AG20443 (cell line): ENCODE data around the gene IFITM1.

Source experiments
- DNase-seq: peaks from one replicate; pipeline ENCODE4 v3.0.0; 2012; ENCODE audit warnings: low spot score, mixed read lengths

IFITM1 gene

DNA sequence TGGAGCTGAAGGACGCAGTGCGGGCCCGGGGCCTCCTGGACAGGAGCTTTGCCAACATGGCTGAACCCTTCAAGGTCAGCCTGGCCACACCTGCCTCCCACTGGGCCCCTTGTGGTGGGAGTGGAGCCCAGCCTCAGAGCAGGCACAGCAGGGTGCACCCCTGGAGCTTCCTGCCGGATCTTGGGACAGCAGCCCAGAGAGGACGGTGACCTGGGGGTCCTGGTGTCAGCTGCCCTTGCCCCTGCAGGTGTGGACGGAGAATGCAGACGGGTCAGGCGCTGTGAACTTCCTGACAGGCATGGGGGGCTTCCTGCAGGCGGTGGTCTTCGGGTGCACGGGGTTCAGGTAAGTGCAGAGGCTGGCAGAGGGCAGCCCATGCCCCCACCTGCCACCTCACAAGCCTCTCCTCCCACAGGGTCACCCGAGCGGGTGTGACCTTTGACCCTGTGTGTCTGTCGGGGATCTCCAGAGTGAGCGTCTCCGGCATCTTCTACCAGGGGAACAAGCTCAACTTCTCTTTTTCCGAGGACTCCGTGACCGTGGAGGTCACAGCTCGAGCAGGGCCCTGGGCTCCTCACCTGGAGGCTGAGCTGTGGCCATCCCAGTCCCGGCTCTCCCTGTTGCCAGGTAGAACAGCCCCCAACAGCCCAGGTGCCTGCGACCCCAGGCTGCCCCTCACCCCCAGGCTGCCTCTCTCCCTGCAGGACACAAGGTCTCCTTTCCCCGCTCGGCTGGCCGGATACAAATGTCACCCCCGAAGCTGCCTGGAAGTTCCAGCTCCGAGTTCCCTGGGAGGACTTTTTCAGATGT lies 19.8 kb upstream of the IFITM1 start:
- no peak for DNase-seq

- DNase-seq, result no peak
These were observed 19.1 kb upstream of the IFITM1 start for GRCh38 chr11:294780-295179.

- DNase-seq, result no peak
These were observed 18.3 kb upstream of the IFITM1 start for GRCh38 chr11:295351-296170.

DNA sequence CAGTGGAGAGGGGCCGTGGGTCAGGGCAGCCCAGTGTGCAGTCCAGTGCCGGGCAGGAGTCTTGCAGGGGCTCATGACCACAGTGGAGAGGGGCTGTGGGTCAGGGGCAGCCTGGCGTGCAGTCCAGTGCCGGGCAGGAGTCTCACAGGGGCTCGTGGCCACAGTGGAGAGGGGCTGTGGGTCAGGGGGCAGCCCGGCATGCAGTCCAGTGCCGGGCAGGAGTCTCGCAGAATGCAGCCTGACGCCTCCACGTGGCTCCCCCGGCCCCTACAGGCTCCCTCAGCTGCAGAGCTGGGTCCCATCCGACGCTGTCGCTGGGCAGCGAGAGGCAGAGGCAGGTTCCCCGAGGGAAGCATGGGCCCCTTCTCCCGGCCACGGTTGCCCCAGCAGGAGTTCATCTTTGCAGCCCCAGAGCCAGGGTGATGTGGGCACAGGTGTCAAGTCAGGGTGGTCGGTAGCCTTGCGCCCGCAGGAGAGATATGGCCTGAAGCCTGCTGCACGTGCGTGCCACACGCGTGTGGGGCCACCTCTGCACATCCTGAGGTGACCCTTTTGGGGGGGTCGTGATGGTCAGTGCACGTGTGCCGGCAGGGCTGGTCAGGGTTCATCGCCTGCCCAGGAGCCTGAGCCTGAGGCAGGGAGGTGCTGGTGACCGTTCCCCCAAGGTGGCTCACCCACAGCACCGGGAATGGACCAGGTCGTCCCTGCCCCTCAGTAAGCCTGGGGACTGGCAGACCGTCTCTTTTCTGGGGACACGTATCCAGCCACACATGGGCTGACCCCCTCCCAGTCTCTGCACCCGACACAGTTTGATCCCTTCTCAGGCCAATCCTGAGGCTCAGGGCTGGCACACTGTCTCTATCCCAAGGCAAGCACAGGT lies 17.4 kb upstream of the IFITM1 start:
- DNase-seq, result no peak

DNA sequence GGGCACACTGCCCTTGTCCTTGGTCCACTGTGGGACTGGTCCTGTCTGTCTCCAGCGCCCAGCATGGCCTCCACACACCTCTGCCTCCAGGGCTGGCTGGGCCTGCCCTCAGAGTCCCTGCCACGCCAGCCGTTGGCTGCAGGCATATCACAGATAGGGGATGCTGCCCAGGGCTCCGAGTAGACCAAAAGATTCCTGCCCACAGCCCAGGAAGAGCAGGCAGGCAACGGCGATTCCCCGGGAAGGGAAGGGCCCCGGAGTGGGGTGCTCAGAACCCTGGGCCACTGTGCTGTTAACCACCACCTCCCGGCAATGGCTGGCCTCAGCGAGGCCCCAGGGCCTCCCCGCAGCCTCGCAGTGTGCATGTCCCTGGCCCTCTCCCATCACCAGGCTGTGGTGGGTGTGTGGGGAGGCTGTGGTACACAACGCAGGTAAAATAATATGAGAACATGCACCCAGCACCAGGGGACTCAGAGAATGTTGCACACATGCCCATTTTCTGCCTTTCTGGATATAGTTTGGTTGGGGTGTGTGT lies 16.7 kb upstream of the IFITM1 start:
- no peak for DNase-seq

- DNase-seq, result peak; percentile 79
These were observed 16.0 kb upstream of the IFITM1 start for GRCh38 chr11:297586-298405.

DNA sequence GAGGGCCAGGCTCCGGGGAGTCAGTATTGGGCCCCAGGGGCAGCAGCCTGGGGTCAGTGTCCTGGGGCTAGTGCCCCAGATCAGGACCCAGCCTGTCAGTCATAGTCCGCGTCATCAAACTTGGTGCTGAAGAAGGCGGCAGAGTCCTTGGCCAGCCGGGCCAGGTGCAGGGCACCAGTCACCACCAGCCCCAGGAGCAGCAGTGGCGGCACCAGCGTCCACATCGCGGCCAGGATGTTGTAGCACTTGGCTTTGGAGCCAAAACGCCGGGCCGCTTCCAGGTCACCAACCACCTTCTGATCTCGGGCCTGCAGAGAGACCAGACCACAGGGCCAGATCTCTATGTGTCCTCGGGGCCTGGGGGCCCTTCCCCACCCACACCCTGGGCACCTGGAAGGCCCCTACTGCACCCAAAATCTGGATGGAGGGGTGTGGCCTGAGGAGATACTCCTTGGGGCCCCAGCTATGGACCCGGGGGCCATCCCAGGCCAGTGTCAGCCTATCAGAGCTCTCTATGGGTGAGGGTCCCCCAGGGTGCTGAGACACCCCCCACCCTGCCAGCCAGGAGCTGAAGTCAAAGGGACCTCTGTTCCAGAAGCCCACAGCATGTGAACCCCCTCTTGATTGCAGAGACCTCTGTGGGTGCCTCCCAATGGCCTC lies 15.3 kb upstream of the IFITM1 start:
- no peak for DNase-seq

GRCh38 chr11:299081-299891 lies 14.6 kb upstream of the IFITM1 start, which contains the start of gene IFITM5:
Gene IFITM5, minus strand, starts transcription at chr11:299526. Its CDS starts 36 bp downstream, at chr11:299490.
- DNase-seq, result no peak

DNA sequence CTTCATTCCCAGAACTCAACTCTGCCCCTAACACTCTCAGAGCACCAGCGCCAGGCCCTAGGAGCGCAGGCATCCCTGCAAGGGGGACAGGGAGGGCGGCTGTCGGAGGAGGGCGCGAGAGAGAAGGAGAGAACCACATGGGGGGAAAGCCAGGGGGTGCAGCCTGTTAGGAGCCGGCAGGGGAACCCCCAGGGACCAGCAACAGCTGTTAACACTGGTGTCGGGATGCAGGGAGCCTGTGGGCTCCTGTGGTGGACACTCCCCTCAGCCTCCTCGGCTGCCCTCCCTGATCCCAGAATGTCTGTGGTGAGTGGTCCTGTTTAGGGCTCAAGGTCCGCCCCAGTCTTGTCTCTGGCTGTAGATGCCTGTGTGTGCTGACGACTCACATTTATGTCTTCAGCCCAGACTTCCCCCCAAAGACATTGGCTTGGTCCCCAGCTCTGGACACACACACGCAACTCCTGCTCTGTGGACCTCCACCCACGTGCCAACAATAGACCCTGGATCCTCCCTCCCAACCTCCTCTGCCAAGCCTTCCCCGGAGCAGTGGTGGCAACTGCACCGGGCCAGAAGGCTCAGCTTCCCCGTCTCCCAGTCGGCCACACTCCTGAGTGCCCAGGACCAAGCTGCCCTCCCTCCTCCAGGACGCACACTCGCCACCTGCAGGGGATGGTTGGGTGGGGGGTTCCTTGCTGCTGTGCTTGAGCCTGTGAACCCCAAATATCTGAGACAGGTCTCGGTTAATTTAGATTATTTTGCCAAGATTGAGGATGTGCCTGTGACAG lies 13.7 kb upstream of the IFITM1 start:
- no peak for DNase-seq

DNA sequence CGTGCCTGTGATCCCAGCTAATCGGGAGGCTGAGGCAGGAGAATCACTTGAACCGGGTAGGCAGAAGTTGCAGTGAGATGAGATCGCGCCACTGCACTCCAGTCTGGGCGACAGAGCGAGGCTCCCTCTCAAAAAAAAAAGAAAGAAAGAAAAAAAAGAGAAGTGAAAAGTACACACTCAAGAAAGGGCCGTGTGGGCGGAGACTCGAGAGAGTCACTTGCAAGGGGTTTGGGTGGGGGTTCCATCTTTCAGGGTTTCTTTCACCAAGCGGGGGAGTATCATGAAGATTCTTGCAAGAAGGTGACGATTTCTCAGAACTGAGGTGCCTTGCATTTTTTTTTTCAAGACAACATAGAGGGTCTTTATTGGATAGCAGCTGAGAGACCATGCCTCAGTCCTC lies 10.5 kb upstream of the IFITM1 start:
- DNase-seq, result no peak

DNA sequence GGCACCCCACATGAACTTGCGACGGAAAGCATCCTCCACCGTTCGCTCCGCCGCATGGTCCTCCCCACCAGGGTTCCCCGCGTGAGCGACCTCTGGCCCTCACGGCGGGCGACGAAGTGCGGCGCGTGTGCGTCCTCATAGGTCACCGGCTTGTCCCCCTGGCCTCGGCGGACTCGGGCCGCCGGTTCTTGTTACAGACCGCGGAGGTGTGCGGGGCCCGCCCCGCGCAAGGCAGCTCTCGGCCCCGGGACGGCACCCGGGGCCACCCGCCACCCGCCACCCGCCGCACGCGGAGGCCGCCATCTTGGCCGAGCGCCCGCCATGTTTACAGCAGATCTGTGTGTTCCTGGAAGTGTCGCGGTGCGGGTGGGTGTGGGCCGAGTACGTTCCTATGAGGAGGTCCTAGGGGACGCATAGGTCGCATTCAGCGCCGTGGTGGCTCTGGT lies 9.8 kb upstream of the IFITM1 start:
- no peak for DNase-seq

DNA sequence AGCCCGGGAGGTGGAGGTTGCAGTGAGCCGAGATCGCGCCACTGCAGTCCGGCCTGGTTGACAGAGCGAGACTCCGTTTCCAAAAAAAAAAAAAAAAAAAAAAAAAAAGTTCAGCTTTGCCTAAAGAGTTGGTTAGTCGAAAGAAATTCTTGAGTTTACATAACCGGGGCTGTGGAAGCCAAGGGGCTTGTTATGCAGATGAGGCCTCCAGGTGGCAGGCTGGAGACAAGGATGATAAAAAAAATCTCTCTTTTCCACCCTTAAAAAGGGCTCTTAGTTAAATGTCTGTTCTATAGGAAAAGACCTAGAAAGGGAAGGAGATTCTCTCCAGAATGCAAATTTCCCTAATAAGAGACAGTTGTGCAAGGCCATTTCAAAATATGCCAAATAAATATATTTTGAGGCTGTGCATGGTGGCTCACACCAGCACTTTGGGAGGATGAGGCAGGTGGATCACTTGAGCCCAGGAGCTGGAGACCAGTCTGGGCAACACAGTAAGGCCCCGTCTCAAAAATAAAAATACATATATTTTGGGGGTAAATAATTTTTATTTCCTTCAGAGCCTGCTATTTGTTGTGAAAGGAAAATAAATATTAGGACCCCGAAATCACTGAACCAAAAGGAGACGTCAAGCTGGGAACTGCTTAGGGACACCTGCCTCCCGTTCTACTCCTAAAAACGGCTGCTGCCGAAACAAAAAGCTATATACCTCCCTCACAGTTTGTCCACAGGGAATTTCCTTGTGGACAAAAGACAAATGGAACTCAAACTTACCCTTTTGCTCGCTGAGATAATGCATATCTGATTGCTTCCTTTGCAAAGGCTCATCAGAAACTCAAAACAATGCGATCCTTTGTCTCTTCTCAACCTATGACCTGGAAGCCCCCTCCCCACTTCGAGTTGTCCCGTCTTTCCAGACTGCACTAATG lies 8.7 kb upstream of the IFITM1 start:
- DNase-seq, result peak; percentile 84

GRCh38 chr11:305844-306211 lies 8.0 kb upstream of the IFITM1 start:
- DNase-seq, result no peak

DNA sequence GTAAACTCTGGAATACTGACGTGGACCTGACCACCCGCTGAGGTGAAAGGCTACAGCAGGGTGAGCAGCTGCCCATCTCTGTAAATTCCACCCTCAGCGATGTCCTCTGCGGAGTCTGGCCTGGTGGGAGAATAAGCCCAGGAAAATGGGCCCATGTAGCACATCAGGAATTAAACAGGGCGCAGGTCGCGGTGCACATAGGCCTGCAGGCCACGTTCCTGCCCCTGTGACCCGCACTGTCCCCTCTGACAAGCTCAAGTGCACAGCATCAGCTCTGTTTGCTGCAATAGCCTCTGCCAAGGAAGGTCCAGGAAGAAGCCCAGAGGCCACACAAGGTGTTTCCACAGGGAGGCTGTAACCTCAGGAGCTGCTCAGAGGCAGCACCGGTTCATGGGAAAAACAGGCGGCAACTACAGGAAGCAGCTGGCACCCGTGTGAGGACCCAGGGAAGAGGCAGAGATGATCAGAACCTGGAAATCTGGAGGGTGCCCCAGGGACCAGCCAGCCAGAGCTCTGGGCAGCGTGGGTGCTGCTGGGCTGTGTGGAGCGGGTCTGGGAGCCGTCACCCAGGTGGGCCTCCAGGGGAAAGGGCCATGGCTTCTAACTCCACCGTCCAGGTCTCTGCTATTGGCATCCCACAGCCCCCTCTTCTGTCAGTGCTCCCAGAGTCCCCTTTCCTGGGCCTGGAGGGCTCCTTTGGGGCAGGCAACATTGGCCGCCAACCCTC lies 7.0 kb upstream of the IFITM1 start:
- DNase-seq, result no peak

DNA sequence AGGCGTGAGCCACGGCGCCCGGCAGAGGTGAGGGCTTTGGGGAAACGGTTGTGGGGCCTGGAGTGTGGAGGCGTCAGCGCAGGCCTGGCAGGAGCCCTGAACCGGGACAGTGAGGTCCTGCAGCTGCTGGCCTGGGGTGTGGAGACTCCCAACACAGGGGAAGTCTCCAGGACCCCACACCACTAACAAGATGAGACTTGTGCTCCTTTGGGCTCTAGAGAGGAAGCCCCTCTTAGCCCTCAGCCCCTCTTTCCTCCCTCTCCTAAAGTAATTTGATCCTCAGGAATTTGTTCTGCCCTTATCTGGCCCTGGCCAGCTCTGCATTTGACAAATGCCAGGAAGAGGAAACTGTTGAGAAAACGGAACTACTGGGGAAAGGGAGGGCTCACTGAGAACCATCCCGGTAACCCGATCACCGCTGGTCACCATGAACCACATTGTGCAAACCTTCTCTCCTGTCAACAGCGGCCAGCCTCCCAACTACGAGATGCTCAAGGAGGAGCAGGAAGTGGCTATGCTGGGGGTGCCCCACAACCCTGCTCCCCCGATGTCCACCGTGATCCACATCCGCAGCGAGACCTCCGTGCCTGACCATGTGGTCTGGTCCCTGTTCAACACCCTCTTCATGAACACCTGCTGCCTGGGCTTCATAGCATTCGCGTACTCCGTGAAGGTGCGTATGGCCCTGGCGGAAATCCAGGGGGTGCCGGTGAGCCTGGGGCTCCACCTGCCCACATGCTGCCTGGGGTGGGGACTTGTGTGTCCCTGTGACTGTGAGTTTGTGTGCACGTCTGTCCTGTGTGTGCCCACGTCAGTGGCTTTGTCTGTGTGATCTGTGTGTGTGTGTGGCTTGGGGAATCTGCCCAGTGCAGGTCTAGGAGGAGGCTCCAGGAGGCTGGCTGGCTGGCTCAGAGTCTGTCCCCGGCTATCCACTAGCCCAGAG lies 5.8 kb upstream of the IFITM1 start, which contains the start of gene IFITM2:
Gene IFITM2 (plus strand): TSS at position 51 of the 943 bp plus-strand sequence. CDS start 377 bp downstream, at position 428.
- DNase-seq, result peak; percentile 72
